ENCODE data around the gene COPS9.

Gene COPS9

GRCh38 chr2:240147911-240148587, 11.9 kb upstream of the COPS9 start:
- DNase-seq (ENCODE audit: low spot score): no peak

GRCh38 chr2:240147382-240147781, 11.3 kb upstream of the COPS9 start:
- no peak for DNase-seq (ENCODE audit: low spot score)

- DNase-seq (ENCODE audit: low spot score): no peak
Measured at GRCh38 chr2:240146627-240147278, 10.6 kb upstream of the COPS9 start.

GRCh38 chr2:240146141-240146561, 10.0 kb upstream of the COPS9 start:
- DNase-seq (ENCODE audit: low spot score): no peak

- DNase-seq (ENCODE audit: low spot score): no peak
Measured at GRCh38 chr2:240145461-240145860, 9.4 kb upstream of the COPS9 start.

- DNase-seq (ENCODE audit: low spot score): no peak
Measured at GRCh38 chr2:240144649-240145261, 8.7 kb upstream of the COPS9 start.

- DNase-seq (ENCODE audit: low spot score): peak; percentile 86
Measured at GRCh38 chr2:240143801-240144648, 7.9 kb upstream of the COPS9 start.

- no peak for DNase-seq (ENCODE audit: low spot score)
Measured at GRCh38 chr2:240143276-240143675, 7.2 kb upstream of the COPS9 start.

GRCh38 chr2:240142859-240143258, 6.8 kb upstream of the COPS9 start:
- no peak for DNase-seq (ENCODE audit: low spot score)

- no peak for DNase-seq (ENCODE audit: low spot score)
Measured at GRCh38 chr2:240142256-240142775, 6.2 kb upstream of the COPS9 start.

GRCh38 chr2:240141736-240142135, 5.6 kb upstream of the COPS9 start:
- DNase-seq (ENCODE audit: low spot score): no peak

GRCh38 chr2:240140920-240141319, 4.8 kb upstream of the COPS9 start:
- no peak for DNase-seq (ENCODE audit: low spot score)

- DNase-seq (ENCODE audit: low spot score): no peak
Measured at GRCh38 chr2:240140511-240140910, 4.4 kb upstream of the COPS9 start, which contains the start of gene OTOS. Gene OTOS (minus strand): TSS chr2:240140658. CDS start chr2:240140326, 332 bp downstream.

GRCh38 chr2:240139666-240140393, 3.7 kb upstream of the COPS9 start:
- DNase-seq (ENCODE audit: low spot score): no peak

- DNase-seq (ENCODE audit: low spot score): no peak
Measured at GRCh38 chr2:240139011-240139441, 2.9 kb upstream of the COPS9 start.

GRCh38 chr2:240138254-240138984, 2.3 kb upstream of the COPS9 start:
- DNase-seq (ENCODE audit: low spot score): no peak

GRCh38 chr2:240137596-240138253, 1.6 kb upstream of the COPS9 start:
- DNase-seq (ENCODE audit: low spot score): no peak

GRCh38 chr2:240136671-240137292, 677 bp upstream of the COPS9 start:
- no peak for DNase-seq (ENCODE audit: low spot score)

- no peak for DNase-seq (ENCODE audit: low spot score)
Measured at GRCh38 chr2:240135706-240136012, 446 bp downstream of the COPS9 start.

Data from HuH-7.5 (cell line).